Stromal cell of bone marrow (primary cell): ENCODE results near the gene SCMH1.
"Not testable (repeated sequence)": the region's sequence is repeated elsewhere in the genome, so short reads cannot be mapped to it uniquely, and the experiment has no call there.

ENCODE experiments used
- DNase-seq: peaks from one replicate; pipeline ENCODE4 v3.0.0-alpha.2; 2012; ENCODE audit warnings: low read depth

The SCMH1 gene

GRCh38 chr1:41249319-41249718 is 7.2 kb upstream of the SCMH1 start:
- DNase-seq: no peak

GRCh38 chr1:41246568-41246967 is 4.5 kb upstream of the SCMH1 start:
- DNase-seq: no peak

GRCh38 chr1:41245659-41246058 is 3.6 kb upstream of the SCMH1 start:
- DNase-seq: no peak

- no peak for DNase-seq
These were observed 926 bp upstream of the SCMH1 start for GRCh38 chr1:41243079-41243385.

GRCh38 chr1:41242342-41243078 is 404 bp upstream of the SCMH1 start:
- no peak for DNase-seq

- no peak for DNase-seq
These were observed 755 bp downstream of the SCMH1 start for GRCh38 chr1:41241354-41241748.

- DNase-seq: no peak
These were observed 1.2 kb downstream of the SCMH1 start for GRCh38 chr1:41240781-41241353.

- peak; percentile 60 for DNase-seq
These were observed 2.0 kb downstream of the SCMH1 start for GRCh38 chr1:41239988-41240610.

GRCh38 chr1:41238311-41238988 is 3.7 kb downstream of the SCMH1 start:
- no peak for DNase-seq

- DNase-seq: no peak
These were observed 5.3 kb downstream of the SCMH1 start for GRCh38 chr1:41236781-41237180.

GRCh38 chr1:41235893-41236292 is 6.2 kb downstream of the SCMH1 start:
- DNase-seq: no peak

- no peak for DNase-seq
These were observed 8.4 kb downstream of the SCMH1 start for GRCh38 chr1:41233708-41234107.

- DNase-seq: no peak
These were observed 9.8 kb downstream of the SCMH1 start for GRCh38 chr1:41232305-41232704.

- DNase-seq: no peak
These were observed 11.4 kb downstream of the SCMH1 start for GRCh38 chr1:41230656-41231055.

- DNase-seq: not testable (repeated sequence)
These were observed 12.9 kb downstream of the SCMH1 start for GRCh38 chr1:41229219-41229618.

GRCh38 chr1:41226815-41227434 is 15.2 kb downstream of the SCMH1 start:
- no peak for DNase-seq

- DNase-seq: no peak
These were observed 16.6 kb downstream of the SCMH1 start for GRCh38 chr1:41225495-41225894.

GRCh38 chr1:41222496-41222895 is 19.6 kb downstream of the SCMH1 start:
- DNase-seq: no peak

- no peak for DNase-seq
These were observed 20.1 kb downstream of the SCMH1 start for GRCh38 chr1:41221995-41222394.

GRCh38 chr1:41218152-41218551 is 24.0 kb downstream of the SCMH1 start:
- DNase-seq: no peak

- no peak for DNase-seq
These were observed 24.7 kb downstream of the SCMH1 start for GRCh38 chr1:41217441-41217840.

GRCh38 chr1:41215623-41216022 is 26.5 kb downstream of the SCMH1 start:
- DNase-seq: no peak

- no peak for DNase-seq
These were observed 28.8 kb downstream of the SCMH1 start for GRCh38 chr1:41213341-41213740.
